NOMO-1 (cell line): ENCODE results near the gene RPAP3.
A peak's percentile ranks its signal among the peaks of the same experiment; 100 is the strongest.

Source experiments
- DNase-seq, 2 experiments: peaks; one replicate each; lab custom pipeline; 2025; ENCODE audit not compliant: unreplicated experiment in 2 of 2; lab: John Stamatoyannopoulos, UW

Gene RPAP3

GRCh38 chr12:47705566-47706425 is at the start of gene RPAP3:
RPAP3 (minus strand) TSS chr12:47706030; CDS start chr12:47702840, 3,190 bp downstream.
- DNase-seq = peak; percentile 90 to 96

GRCh38 chr12:47754881-47755280 is 49.1 kb upstream of the RPAP3 start:
- DNase-seq = no peak

- DNase-seq = no peak
These were observed 48.3 kb upstream of the RPAP3 start for GRCh38 chr12:47754126-47754525.

- DNase-seq = no peak
These were observed 47.5 kb upstream of the RPAP3 start for GRCh38 chr12:47753021-47754001.

GRCh38 chr12:47752552-47752951 is 46.7 kb upstream of the RPAP3 start:
- no peak for DNase-seq

GRCh38 chr12:47752121-47752520 is 46.3 kb upstream of the RPAP3 start:
- DNase-seq = no peak

GRCh38 chr12:47751561-47751960 is 45.7 kb upstream of the RPAP3 start:
- DNase-seq = no peak

- no peak for DNase-seq
These were observed 45.2 kb upstream of the RPAP3 start for GRCh38 chr12:47750916-47751470.

- DNase-seq = peak; percentile 44 to 75
These were observed 44.5 kb upstream of the RPAP3 start for GRCh38 chr12:47750229-47750798.

- no peak for DNase-seq
These were observed 43.1 kb upstream of the RPAP3 start for GRCh38 chr12:47748899-47749298.

- no peak for DNase-seq
These were observed 42.6 kb upstream of the RPAP3 start for GRCh38 chr12:47748507-47748828.

- DNase-seq = no peak
These were observed 42.0 kb upstream of the RPAP3 start for GRCh38 chr12:47747596-47748506.

GRCh38 chr12:47747126-47747525 is 41.3 kb upstream of the RPAP3 start:
- DNase-seq = no peak

- no peak for DNase-seq
These were observed 40.7 kb upstream of the RPAP3 start for GRCh38 chr12:47746523-47746922.

GRCh38 chr12:47746073-47746472 is 40.2 kb upstream of the RPAP3 start:
- no peak for DNase-seq

- no peak for DNase-seq
These were observed 39.7 kb upstream of the RPAP3 start for GRCh38 chr12:47745485-47746041.

GRCh38 chr12:47744778-47745436 is 39.1 kb upstream of the RPAP3 start:
- no peak for DNase-seq

GRCh38 chr12:47744005-47744651 is 38.3 kb upstream of the RPAP3 start:
- DNase-seq = no peak
